ENCODE data around the gene PCNX2.

The PCNX2 gene

GRCh38 chr1:233252441-233252840 lies 43.1 kb downstream of the PCNX2 start:
- DNase-seq, result peak in 2 of 3 donors; percentile 56 to 63
- Histone ChIP-seq H3K27me3 (replicated peaks in 2 of 5; ENCODE audit: control insufficient read depth in 4 of 5, insufficient read depth in 5 of 5, low read length in 4 of 5) (no peaks in the 10 kb centered on the region), H3K36me3 (ENCODE audit: control insufficient read depth in 4 of 4, insufficient read depth in 4 of 4, low read length in 3 of 4) (peaks cover 0 to 16% (median 2%) of the 10 kb centered on the region in 4 experiments), H3K9me3 (ENCODE audit: control extremely low read depth in 1 of 5, control insufficient read depth in 4 of 5, insufficient read depth in 2 of 5, low read depth in 1 of 5, low read length in 4 of 5) (no peaks in the 10 kb centered on the region), H3K27ac (ENCODE audit: insufficient read depth in 1 of 2, low read depth in 1 of 2, low read length in 2 of 2, poor library complexity in 1 of 2, severe bottlenecking in 2 of 2) (no peak overlapping the region), H3K4me3 (ENCODE audit: control insufficient read depth in 1 of 7, extremely low read depth in 1 of 7, insufficient read depth in 4 of 7, low read depth in 2 of 7, low read length in 6 of 7) (peak overlapping the region in 1 of 7 experiments; percentile 3), H3K4me1 (ENCODE audit: control extremely low read depth in 1 of 4, control insufficient read depth in 4 of 4, insufficient read depth in 4 of 4, low read length in 3 of 4) (peaks cover 0 to 7% (median 0%) of the 10 kb centered on the region in 4 experiments)
- 46% methylated on average over 2 of the region's 2 CpGs for WGBS (ENCODE audit: insufficient coverage)
- POLR2A ChIA-PET, result no interaction called here
- CTCF ChIA-PET, result interaction anchor here (0.6 kb wide), 1 partner anchor 111 kb away, joined by 3 read pairs; no protein-coding TSS in a partner anchor

- Histone ChIP-seq H3K4me1 (ENCODE audit: control extremely low read depth in 1 of 4, control insufficient read depth in 4 of 4, insufficient read depth in 4 of 4, low read length in 3 of 4) (peaks cover 0 to 7% (median 0%) of the 10 kb centered on the region in 4 experiments), H3K36me3 (ENCODE audit: control insufficient read depth in 4 of 4, insufficient read depth in 4 of 4, low read length in 3 of 4) (peaks cover 0 to 11% (median 2%) of the 10 kb centered on the region in 4 experiments), H3K27me3 (replicated peaks in 2 of 5; ENCODE audit: control insufficient read depth in 4 of 5, insufficient read depth in 5 of 5, low read length in 4 of 5) (no peaks in the 10 kb centered on the region), H3K4me3 (ENCODE audit: control insufficient read depth in 1 of 7, extremely low read depth in 1 of 7, insufficient read depth in 4 of 7, low read depth in 2 of 7, low read length in 6 of 7) (no peak overlapping the region), H3K27ac (ENCODE audit: insufficient read depth in 1 of 2, low read depth in 1 of 2, low read length in 2 of 2, poor library complexity in 1 of 2, severe bottlenecking in 2 of 2) (no peak overlapping the region), H3K9me3 (ENCODE audit: control extremely low read depth in 1 of 5, control insufficient read depth in 4 of 5, insufficient read depth in 2 of 5, low read depth in 1 of 5, low read length in 4 of 5) (no peaks in the 10 kb centered on the region)
- WGBS (ENCODE audit: insufficient coverage), result 98% methylated on average over 3 of the region's 4 CpGs
- no peak for DNase-seq
- POLR2A ChIA-PET, result interaction anchor here (0.6 kb wide), 1 partner anchor 9 kb away, joined by 3 read pairs; no protein-coding TSS in a partner anchor
- CTCF ChIA-PET, result interaction anchor here (0.7 to 1.7 kb wide), 2 partner anchors 9 to 11 kb away, joined by 3 to 6 read pairs; no protein-coding TSS in a partner anchor
Observed at GRCh38 chr1:233251201-233251720, 44.3 kb downstream of the PCNX2 start.

GRCh38 chr1:233248014-233248413 lies 47.5 kb downstream of the PCNX2 start:
- no peaks in the 10 kb centered on the region for H3K9me3 ChIP-seq (ENCODE audit: control extremely low read depth in 1 of 5, control insufficient read depth in 4 of 5, insufficient read depth in 2 of 5, low read depth in 1 of 5, low read length in 4 of 5)
- CTCF ChIA-PET, result no interaction called here
- POLR2A ChIA-PET, result no interaction called here
- 97% methylated on average over 6 of the region's 6 CpGs for whole genome bisulfite sequencing (ENCODE audit: insufficient coverage)
- H3K27ac ChIP-seq (ENCODE audit: insufficient read depth in 1 of 2, low read depth in 1 of 2, low read length in 2 of 2, poor library complexity in 1 of 2, severe bottlenecking in 2 of 2), result no peak overlapping the region
- DNase-seq, result no peak
- H3K27me3 ChIP-seq (replicated peaks in 2 of 5; ENCODE audit: control insufficient read depth in 4 of 5, insufficient read depth in 5 of 5, low read length in 4 of 5), result no peaks in the 10 kb centered on the region
- H3K4me1 ChIP-seq (ENCODE audit: control extremely low read depth in 1 of 4, control insufficient read depth in 4 of 4, insufficient read depth in 4 of 4, low read length in 3 of 4), result peaks cover 0 to 16% (median 1%) of the 10 kb centered on the region in 4 experiments
- no peak overlapping the region for H3K4me3 ChIP-seq (ENCODE audit: control insufficient read depth in 1 of 7, extremely low read depth in 1 of 7, insufficient read depth in 4 of 7, low read depth in 2 of 7, low read length in 6 of 7)
- peaks cover 0 to 11% (median 2%) of the 10 kb centered on the region in 4 experiments for H3K36me3 ChIP-seq (ENCODE audit: control insufficient read depth in 4 of 4, insufficient read depth in 4 of 4, low read length in 3 of 4)

GRCh38 chr1:233246965-233247364 lies 48.6 kb downstream of the PCNX2 start:
- Histone ChIP-seq H3K4me3 (ENCODE audit: control insufficient read depth in 1 of 7, extremely low read depth in 1 of 7, insufficient read depth in 4 of 7, low read depth in 2 of 7, low read length in 6 of 7) (no peak overlapping the region), H3K36me3 (ENCODE audit: control insufficient read depth in 4 of 4, insufficient read depth in 4 of 4, low read length in 3 of 4) (peaks cover 0 to 11% (median 2%) of the 10 kb centered on the region in 4 experiments), H3K27ac (ENCODE audit: insufficient read depth in 1 of 2, low read depth in 1 of 2, low read length in 2 of 2, poor library complexity in 1 of 2, severe bottlenecking in 2 of 2) (no peak overlapping the region), H3K27me3 (replicated peaks in 2 of 5; ENCODE audit: control insufficient read depth in 4 of 5, insufficient read depth in 5 of 5, low read length in 4 of 5) (no peaks in the 10 kb centered on the region), H3K9me3 (ENCODE audit: control extremely low read depth in 1 of 5, control insufficient read depth in 4 of 5, insufficient read depth in 2 of 5, low read depth in 1 of 5, low read length in 4 of 5) (no peaks in the 10 kb centered on the region), H3K4me1 (ENCODE audit: control extremely low read depth in 1 of 4, control insufficient read depth in 4 of 4, insufficient read depth in 4 of 4, low read length in 3 of 4) (peaks cover 0 to 19% (median 5%) of the 10 kb centered on the region in 4 experiments)
- WGBS (ENCODE audit: insufficient coverage), result 95% methylated on average over 5 of the region's 5 CpGs
- no peak for DNase-seq
- ChIA-PET POLR2A (no interaction called here), CTCF (interaction anchor here (0.8 to 1.2 kb wide), 2 partner anchors 221 to 1522 kb away, joined by 3 read pairs; no protein-coding TSS in a partner anchor)

- DNase-seq, result peak in 1 of 3 donors; percentile 6
- H3K27ac ChIP-seq (ENCODE audit: insufficient read depth in 1 of 2, low read depth in 1 of 2, low read length in 2 of 2, poor library complexity in 1 of 2, severe bottlenecking in 2 of 2), result no peak overlapping the region
- H3K9me3 ChIP-seq (ENCODE audit: control extremely low read depth in 1 of 5, control insufficient read depth in 4 of 5, insufficient read depth in 2 of 5, low read depth in 1 of 5, low read length in 4 of 5), result no peaks in the 10 kb centered on the region
- ChIA-PET CTCF (no interaction called here), POLR2A (no interaction called here)
- H3K27me3 ChIP-seq (replicated peaks in 2 of 5; ENCODE audit: control insufficient read depth in 4 of 5, insufficient read depth in 5 of 5, low read length in 4 of 5), result no peaks in the 10 kb centered on the region
- WGBS (ENCODE audit: insufficient coverage), result 94% methylated on average over 8 of the region's 8 CpGs
- peaks cover 0 to 5% (median 2%) of the 10 kb centered on the region in 4 experiments for H3K36me3 ChIP-seq (ENCODE audit: control insufficient read depth in 4 of 4, insufficient read depth in 4 of 4, low read length in 3 of 4)
- H3K4me1 ChIP-seq (ENCODE audit: control extremely low read depth in 1 of 4, control insufficient read depth in 4 of 4, insufficient read depth in 4 of 4, low read length in 3 of 4), result peaks cover 0 to 28% (median 10%) of the 10 kb centered on the region in 4 experiments
- no peak overlapping the region for H3K4me3 ChIP-seq (ENCODE audit: control insufficient read depth in 1 of 7, extremely low read depth in 1 of 7, insufficient read depth in 4 of 7, low read depth in 2 of 7, low read length in 6 of 7)
Observed at GRCh38 chr1:233245191-233245765, 50.2 kb downstream of the PCNX2 start.

- POLR2A ChIA-PET, result no interaction called here
Observed at GRCh38 chr1:233244183-233244582, 51.3 kb downstream of the PCNX2 start.

More at GRCh38 chr1:233244183-233244582, 51.3 kb downstream of the PCNX2 start:
- DNase-seq, result no peak
- H3K9me3 ChIP-seq (ENCODE audit: control extremely low read depth in 1 of 5, control insufficient read depth in 4 of 5, insufficient read depth in 2 of 5, low read depth in 1 of 5, low read length in 4 of 5), result no peaks in the 10 kb centered on the region
- 92% methylated on average over 4 of the region's 6 CpGs for WGBS (ENCODE audit: insufficient coverage)
- H3K27me3 ChIP-seq (replicated peaks in 2 of 5; ENCODE audit: control insufficient read depth in 4 of 5, insufficient read depth in 5 of 5, low read length in 4 of 5), result no peaks in the 10 kb centered on the region
- CTCF ChIA-PET, result no interaction called here
- H3K4me3 ChIP-seq (ENCODE audit: control insufficient read depth in 1 of 7, extremely low read depth in 1 of 7, insufficient read depth in 4 of 7, low read depth in 2 of 7, low read length in 6 of 7), result no peak overlapping the region
- no peak overlapping the region for H3K27ac ChIP-seq (ENCODE audit: insufficient read depth in 1 of 2, low read depth in 1 of 2, low read length in 2 of 2, poor library complexity in 1 of 2, severe bottlenecking in 2 of 2)
- peaks cover 0 to 28% (median 10%) of the 10 kb centered on the region in 4 experiments for H3K4me1 ChIP-seq (ENCODE audit: control extremely low read depth in 1 of 4, control insufficient read depth in 4 of 4, insufficient read depth in 4 of 4, low read length in 3 of 4)
- H3K36me3 ChIP-seq (ENCODE audit: control insufficient read depth in 4 of 4, insufficient read depth in 4 of 4, low read length in 3 of 4), result peaks cover 0 to 5% (median 0%) of the 10 kb centered on the region in 4 experiments

Measured in common myeloid progenitor, CD34-positive (primary cell).